Measurements from ENCODE around the gene HUNK. TPM values are rescaled to one million over a fixed set of nuclear protein-coding genes. Genes with fewer than 3 reads are reported as not detected.

Gene HUNK
- total RNA-seq, 3 donors from 2014 or later: 0.05 to 0.61 (median 0.05) TPM

DNA sequence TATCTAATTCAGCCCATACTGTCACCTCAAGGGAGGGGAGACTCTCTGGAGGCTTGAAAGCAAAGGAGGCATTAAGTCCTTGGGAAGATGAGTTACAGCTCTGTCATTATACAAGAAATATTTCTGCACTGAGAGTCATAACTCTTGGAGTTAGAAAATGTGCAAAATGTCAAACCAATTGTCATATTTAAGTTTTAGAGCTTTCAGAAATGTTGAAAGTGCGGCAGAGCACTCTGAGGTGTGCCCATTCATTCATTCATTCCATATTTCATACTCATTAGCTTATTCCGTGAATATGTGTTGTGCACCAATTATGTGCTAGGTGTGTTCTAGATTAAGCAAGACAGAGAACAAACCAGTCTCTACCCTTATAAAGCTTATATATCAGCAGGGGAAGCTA, 87.1 kb downstream of the HUNK start:
- H3K4me1 Mint-ChIP-seq (ENCODE audit: low read depth): peaks cover 3% of the 10 kb centered on the region
- H3K9me3 Mint-ChIP-seq: peaks cover 3% of the 10 kb centered on the region
- DNase-seq: no peak
- ATAC-seq: no peak
- no peak overlapping the region for H3K4me3 Mint-ChIP-seq
- H3K27me3 Mint-ChIP-seq (ENCODE audit: low read depth): peaks cover 6% of the 10 kb centered on the region
- H3K36me3 Mint-ChIP-seq (ENCODE audit: insufficient read depth): no peaks in the 10 kb centered on the region

DNA sequence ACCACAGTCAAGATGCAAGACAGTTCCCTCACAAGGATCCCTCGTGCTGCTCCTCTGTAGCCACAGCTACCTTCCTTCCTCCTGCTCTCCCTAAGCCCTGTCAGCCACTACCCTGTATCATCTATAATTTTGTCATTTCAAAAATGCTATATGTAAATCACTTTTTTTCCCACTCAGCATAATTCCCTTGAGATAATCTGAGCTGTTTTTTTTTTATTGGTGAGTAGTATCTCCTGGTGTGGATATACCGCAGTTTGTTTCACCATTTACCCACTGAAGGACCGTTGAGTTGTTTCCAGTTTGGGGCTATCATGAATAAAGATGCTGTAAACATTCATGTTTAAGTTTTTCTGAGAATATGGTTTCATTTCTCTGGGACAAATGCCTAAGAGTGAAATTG, 88.2 kb downstream of the HUNK start:
- peaks cover 9% of the 10 kb centered on the region for H3K27me3 Mint-ChIP-seq (ENCODE audit: low read depth)
- ATAC-seq (no peak), DNase-seq (no peak)
- no peak overlapping the region for H3K4me3 Mint-ChIP-seq
- no peaks in the 10 kb centered on the region for H3K36me3 Mint-ChIP-seq (ENCODE audit: insufficient read depth)
- H3K9me3 Mint-ChIP-seq: peaks cover 3% of the 10 kb centered on the region
- peaks cover 3% of the 10 kb centered on the region for H3K4me1 Mint-ChIP-seq (ENCODE audit: low read depth)

DNA sequence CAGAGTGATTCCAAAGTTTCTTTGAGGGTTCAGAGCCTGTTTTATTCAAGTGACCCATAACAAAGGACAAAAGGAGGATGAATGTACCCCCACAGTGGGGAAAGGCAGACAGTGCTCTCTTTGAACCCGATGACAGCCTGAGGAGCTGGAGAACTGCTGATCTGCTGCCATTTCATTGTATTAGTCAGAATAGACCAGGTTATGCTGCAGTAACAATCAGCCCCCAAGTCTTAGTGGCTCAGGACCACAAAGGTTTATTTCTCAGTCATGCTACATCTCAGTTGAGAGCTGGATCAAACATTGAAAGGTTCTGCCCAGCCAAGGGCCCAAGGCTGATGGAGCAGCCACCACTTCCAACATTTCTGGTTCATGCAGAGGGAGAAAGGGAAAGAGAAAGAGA, 88.9 kb downstream of the HUNK start:
- peaks cover 9% of the 10 kb centered on the region for H3K27me3 Mint-ChIP-seq (ENCODE audit: low read depth)
- peaks cover 3% of the 10 kb centered on the region for H3K9me3 Mint-ChIP-seq
- no peak for DNase-seq
- ATAC-seq: no peak
- no peak overlapping the region for H3K4me3 Mint-ChIP-seq
- no peaks in the 10 kb centered on the region for H3K36me3 Mint-ChIP-seq (ENCODE audit: insufficient read depth)
- peaks cover 3% of the 10 kb centered on the region for H3K4me1 Mint-ChIP-seq (ENCODE audit: low read depth)

DNA sequence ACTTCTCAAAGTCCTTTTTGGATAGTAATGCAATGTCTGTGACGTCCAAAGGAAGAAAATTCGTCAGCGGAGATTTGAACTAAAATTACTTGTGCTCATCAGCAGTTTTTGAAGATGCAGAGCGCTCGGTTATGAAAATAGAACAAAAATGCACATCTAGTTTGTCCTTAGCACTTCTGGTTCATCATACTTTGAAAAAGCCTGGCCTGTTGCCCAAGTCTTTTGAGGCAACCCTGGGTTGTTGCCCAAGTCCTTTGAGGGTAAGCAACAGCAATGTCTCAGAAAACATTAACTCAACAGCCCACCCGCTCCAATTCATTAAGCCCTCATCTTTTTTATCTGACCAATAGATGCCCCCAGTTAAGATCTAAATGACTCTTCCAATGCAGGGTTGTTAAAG, 91.9 kb downstream of the HUNK start:
- no peaks in the 10 kb centered on the region for H3K9me3 Mint-ChIP-seq
- DNase-seq (no peak), ATAC-seq (no peak)
- peaks cover 6% of the 10 kb centered on the region for H3K27me3 Mint-ChIP-seq (ENCODE audit: low read depth)
- no peaks in the 10 kb centered on the region for H3K36me3 Mint-ChIP-seq (ENCODE audit: insufficient read depth)
- H3K4me3 Mint-ChIP-seq: no peak overlapping the region
- no peaks in the 10 kb centered on the region for H3K4me1 Mint-ChIP-seq (ENCODE audit: low read depth)

DNA sequence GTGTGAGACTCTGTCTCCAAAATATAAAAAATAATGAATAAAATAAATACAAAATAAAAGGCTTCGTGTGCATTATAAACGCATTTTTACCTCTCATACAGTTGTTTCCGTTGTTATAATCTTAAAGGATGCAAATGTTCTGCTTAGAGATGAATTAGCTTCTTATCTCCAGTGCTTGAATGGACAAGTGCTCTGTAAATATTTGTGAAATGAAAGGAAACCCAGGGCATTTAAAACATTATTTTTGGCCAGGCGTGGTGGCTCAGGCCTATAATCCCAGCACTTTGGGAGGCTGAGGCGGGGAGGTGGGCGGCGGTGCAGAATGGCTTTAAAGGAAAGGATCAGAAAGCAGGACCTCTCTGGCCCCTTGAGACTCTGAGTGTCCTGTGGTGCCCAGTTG, 94.5 kb downstream of the HUNK start:
- peaks cover 4% of the 10 kb centered on the region for H3K27me3 Mint-ChIP-seq (ENCODE audit: low read depth)

DNA sequence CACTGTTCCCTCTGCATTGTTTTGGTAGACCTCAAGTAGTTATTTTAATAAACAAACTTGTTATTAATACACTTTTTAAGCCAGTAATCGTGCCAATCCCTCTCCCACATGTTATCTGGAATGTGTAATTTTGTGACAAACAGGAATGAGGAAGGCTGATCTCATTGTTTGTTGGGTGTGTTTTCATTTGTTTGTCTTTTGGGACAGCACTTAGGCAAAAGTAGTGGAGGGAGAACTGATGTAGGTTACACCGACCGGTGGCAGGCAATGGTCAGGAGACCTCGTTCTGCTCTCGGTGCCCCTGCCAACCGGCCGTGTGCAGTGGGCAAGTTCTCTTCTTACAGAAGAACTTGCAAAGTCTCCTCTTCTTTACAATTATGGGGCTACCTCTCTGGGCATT, 99.8 kb downstream of the HUNK start:
- Mint-ChIP-seq H3K9me3 (peaks cover 4% of the 10 kb centered on the region), H3K4me3 (no peak overlapping the region)

More for the DNA sequence above, 94.5 kb downstream of the HUNK start:
- ATAC-seq (no peak), DNase-seq (no peak)
- H3K4me1 Mint-ChIP-seq (ENCODE audit: low read depth): no peaks in the 10 kb centered on the region
- H3K9me3 Mint-ChIP-seq: no peaks in the 10 kb centered on the region
- no peaks in the 10 kb centered on the region for H3K36me3 Mint-ChIP-seq (ENCODE audit: insufficient read depth)
- no peak overlapping the region for H3K4me3 Mint-ChIP-seq

DNA sequence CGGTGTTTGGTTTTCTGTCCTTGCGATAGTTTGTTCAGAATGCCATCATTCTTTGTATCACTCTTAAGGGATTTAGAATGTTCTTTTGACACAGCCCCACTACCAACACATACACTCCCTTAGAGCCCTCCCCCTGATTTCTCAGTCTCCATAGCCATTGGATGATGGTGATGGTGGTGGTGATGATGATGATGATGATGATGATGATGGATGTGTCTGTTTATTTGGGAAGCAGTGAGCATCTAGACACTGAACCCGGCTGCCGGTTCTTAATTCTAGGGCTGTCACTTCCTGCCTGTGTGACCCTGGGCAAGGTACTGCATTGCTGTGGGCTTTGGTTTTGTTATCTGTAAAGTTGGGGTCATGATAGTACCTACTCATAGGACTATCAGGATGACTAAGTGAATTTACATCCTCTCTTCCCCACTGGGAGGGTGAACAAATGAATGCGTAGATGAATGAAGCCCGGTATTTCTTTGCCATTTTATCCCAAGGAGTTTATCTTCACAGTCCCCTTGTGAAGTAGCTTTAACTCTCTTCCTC, 100.7 kb downstream of the HUNK start:
- Mint-ChIP-seq H3K4me3 (no peak overlapping the region), H3K27me3 (ENCODE audit: low read depth) (peaks cover 9% of the 10 kb centered on the region), H3K36me3 (ENCODE audit: insufficient read depth) (no peaks in the 10 kb centered on the region), H3K9me3 (peaks cover 4% of the 10 kb centered on the region), H3K4me1 (ENCODE audit: low read depth) (peaks cover 15% of the 10 kb centered on the region)
- ATAC-seq (no peak), DNase-seq (no peak)

More for the DNA sequence above, 99.8 kb downstream of the HUNK start:
- DNase-seq: no peak
- peaks cover 9% of the 10 kb centered on the region for H3K27me3 Mint-ChIP-seq (ENCODE audit: low read depth)
- no peaks in the 10 kb centered on the region for H3K36me3 Mint-ChIP-seq (ENCODE audit: insufficient read depth)
- no peak for ATAC-seq
- peaks cover 15% of the 10 kb centered on the region for H3K4me1 Mint-ChIP-seq (ENCODE audit: low read depth)

DNA sequence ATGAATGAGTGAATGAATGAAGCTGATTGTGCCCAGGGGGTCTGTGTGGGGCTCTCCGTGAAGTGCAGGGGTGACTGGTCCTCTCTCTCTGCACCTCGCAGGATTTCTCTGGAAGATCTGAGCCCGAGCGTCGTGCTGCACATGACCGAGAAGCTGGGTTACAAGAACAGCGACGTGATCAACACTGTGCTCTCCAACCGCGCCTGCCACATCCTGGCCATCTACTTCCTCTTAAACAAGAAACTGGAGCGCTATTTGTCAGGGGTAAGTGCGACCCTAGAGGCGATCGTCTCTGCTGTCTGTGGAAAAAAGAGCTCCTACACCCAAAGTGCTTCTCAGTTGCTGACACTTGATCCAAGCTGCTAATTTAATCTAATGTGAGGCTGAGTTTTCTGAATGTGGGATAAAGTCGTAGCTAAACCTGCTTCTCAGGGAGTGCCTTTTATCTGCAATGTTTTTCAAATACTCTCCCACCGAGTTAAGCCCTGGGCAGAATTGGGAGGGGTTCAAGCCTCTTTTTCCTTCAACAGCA, 101.7 kb downstream of the HUNK start:
- ATAC-seq: peak in 1 of 2 donors; percentile 50
- peaks cover 9% of the 10 kb centered on the region for H3K27me3 Mint-ChIP-seq (ENCODE audit: low read depth)
- peaks cover 4% of the 10 kb centered on the region for H3K9me3 Mint-ChIP-seq
- no peak for DNase-seq
- no peaks in the 10 kb centered on the region for H3K36me3 Mint-ChIP-seq (ENCODE audit: insufficient read depth)
- H3K4me3 Mint-ChIP-seq: no peak overlapping the region
- peaks cover 15% of the 10 kb centered on the region for H3K4me1 Mint-ChIP-seq (ENCODE audit: low read depth)

DNA sequence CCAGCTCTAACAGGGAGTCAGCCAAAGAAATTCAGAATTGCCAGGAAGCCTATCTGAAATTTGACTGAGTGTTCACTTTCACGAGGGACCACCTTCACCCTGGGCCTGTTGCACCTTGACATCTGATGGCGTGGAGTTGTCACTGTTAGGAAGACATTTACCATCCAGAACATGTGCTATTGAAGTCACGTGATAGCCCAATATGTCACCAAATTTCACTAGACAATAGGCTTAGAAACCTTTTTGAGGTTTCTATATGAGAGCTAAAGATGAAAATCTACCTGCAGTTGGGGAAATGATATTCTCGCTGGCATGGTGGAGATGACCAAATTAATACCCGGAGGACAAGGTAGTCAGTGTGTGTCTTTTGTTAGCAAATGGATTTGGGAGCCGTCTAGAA, 102.7 kb downstream of the HUNK start:
- H3K27me3 Mint-ChIP-seq (ENCODE audit: low read depth): peaks cover 9% of the 10 kb centered on the region
- no peak overlapping the region for H3K4me3 Mint-ChIP-seq
- H3K4me1 Mint-ChIP-seq (ENCODE audit: low read depth): peaks cover 15% of the 10 kb centered on the region
- peaks cover 4% of the 10 kb centered on the region for H3K9me3 Mint-ChIP-seq
- no peak for ATAC-seq
- no peaks in the 10 kb centered on the region for H3K36me3 Mint-ChIP-seq (ENCODE audit: insufficient read depth)
- DNase-seq: no peak

DNA sequence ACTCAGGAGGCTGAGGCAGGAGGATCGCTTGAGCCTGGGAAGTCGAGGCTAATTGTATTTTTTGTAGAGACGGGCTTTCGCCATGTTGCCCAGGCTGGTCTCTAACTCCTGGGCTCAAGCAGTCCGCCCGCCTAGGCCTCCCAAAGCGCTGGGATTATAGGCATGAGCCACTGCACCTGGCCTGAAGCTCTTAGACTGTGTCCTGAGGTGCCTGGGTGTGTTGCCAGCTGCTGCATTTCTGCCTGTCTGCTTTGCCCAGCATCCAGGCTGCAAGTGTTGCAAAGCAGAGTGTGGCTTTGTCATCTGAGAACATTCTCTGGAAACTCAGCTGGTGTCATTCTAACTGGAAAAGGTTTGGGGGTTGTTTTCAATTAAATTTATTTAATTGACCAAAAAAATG, 105.0 kb downstream of the HUNK start:
- Mint-ChIP-seq H3K4me3 (no peak overlapping the region), H3K36me3 (ENCODE audit: insufficient read depth) (no peaks in the 10 kb centered on the region), H3K4me1 (ENCODE audit: low read depth) (peaks cover 15% of the 10 kb centered on the region), H3K27me3 (ENCODE audit: low read depth) (peaks cover 11% of the 10 kb centered on the region), H3K9me3 (peaks cover under 1% of the 10 kb centered on the region)
- no peak for DNase-seq
- ATAC-seq: no peak

DNA sequence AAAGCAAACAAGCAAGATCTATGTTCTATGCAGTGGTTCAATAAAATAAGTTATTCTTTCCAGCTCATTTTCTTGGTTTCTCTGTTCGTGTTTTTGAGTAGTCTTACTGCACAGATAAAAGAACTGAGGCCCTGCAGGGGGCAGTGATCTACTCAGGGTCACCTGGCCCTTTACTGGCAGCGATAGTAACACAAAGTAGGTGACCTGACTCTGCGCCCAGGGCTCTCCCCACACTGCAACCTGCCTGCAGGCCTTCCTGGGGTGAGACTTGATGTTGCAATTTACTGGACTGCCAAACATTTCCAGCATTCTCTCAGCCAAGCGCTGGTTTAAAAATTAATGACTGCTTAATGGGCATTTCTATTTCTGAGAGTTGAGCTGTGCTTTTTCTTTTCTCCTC, 110.3 kb downstream of the HUNK start:
- Mint-ChIP-seq H3K9me3 (peaks cover 3% of the 10 kb centered on the region), H3K4me1 (ENCODE audit: low read depth) (no peaks in the 10 kb centered on the region), H3K36me3 (ENCODE audit: insufficient read depth) (no peaks in the 10 kb centered on the region), H3K27me3 (ENCODE audit: low read depth) (peaks cover 3% of the 10 kb centered on the region), H3K4me3 (no peak overlapping the region)
- ATAC-seq (no peak), DNase-seq (no peak)

DNA sequence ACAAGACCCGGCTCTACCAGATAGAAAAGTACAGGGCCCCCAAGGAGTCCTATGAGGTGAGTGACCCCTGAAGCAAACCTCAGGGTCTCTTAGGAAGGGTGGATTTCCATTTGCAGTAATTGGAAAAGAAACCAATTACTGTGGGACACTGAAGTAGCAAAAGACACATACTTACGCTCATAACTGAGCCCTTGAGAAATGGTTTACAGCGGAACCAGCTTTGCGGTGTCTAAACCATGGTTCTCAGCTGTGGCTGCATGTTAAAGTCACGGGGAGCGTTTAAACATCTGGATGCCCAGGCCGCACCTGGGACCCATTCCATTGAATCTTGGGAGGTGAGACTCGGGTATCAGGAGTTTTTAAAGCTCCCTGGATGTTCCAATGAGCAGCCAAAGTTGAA, 110.7 kb downstream of the HUNK start:
- Mint-ChIP-seq H3K4me1 (ENCODE audit: low read depth) (no peaks in the 10 kb centered on the region), H3K4me3 (no peak overlapping the region), H3K36me3 (ENCODE audit: insufficient read depth) (no peaks in the 10 kb centered on the region), H3K9me3 (peaks cover 3% of the 10 kb centered on the region), H3K27me3 (ENCODE audit: low read depth) (peaks cover 3% of the 10 kb centered on the region)
- DNase-seq: no peak
- no peak for ATAC-seq

DNA sequence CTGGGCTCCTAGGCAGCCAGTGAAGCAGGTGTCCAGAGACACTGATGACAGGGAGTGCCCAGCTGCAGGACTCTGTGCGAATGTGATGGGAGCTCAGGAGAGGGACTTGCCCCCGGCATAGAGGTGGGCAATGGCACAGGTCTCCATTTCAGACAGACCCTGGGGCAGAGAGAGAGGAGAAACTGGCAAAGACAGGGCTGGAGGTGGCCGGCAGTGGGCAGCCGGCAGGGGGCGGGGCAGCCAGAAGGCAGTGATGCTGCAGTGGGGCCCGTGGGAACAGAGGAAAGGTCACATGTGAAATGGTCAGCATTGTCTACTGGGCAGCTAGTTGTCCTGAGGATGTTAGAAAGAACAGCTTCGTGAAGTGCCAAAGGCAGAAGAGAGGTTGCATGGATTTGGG, 112.6 kb downstream of the HUNK start:
- peaks cover 9% of the 10 kb centered on the region for H3K27me3 Mint-ChIP-seq (ENCODE audit: low read depth)
- ATAC-seq: no peak
- no peak for DNase-seq
- H3K4me3 Mint-ChIP-seq: no peak overlapping the region
- H3K4me1 Mint-ChIP-seq (ENCODE audit: low read depth): no peaks in the 10 kb centered on the region
- H3K36me3 Mint-ChIP-seq (ENCODE audit: insufficient read depth): no peaks in the 10 kb centered on the region
- H3K9me3 Mint-ChIP-seq: peaks cover 3% of the 10 kb centered on the region

DNA sequence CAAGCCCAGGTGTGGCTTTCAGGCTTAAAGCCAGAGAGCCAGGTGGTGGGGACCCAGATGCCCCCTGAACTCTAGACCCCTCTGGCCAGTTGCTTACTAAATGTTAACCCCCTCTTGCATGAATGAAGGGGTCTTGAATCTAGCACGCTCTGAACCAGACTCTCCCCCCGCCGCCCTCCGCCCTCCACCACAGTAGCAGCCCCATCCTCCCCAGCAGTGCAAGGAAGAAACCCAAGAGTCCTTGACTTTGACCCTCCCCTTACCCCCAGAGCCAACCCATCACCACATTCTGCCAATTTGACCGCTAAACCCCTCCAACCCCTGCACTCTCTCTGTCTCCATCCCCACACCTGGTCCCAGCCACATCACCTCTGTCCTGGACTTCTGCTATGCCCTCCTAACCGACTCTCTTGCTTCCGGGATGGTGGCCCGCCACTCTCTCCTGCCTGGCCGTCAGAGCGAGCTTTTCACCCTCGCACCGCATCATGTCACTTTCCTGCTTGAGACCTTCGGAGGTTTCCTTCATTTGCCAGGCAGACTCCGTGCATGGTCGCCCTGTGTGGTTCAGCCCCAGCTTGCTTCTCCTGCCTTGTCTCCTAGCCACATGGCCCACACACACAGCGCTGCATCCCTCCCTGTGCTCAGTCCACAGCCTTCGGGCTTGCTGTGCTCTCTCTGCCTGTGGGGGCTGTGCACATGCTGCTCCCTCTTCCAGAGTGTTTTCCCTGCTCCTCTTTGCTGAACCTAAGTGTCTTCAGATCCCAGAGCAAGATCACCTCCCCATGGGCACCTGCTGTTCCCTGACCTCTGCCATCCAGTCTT, 113.4 kb downstream of the HUNK start:
- ATAC-seq (peak in 1 of 2 donors; percentile 14), DNase-seq (no peak)
- H3K27me3 Mint-ChIP-seq (ENCODE audit: low read depth): peaks cover 9% of the 10 kb centered on the region
- H3K36me3 Mint-ChIP-seq (ENCODE audit: insufficient read depth): no peaks in the 10 kb centered on the region
- no peak overlapping the region for H3K4me3 Mint-ChIP-seq
- H3K4me1 Mint-ChIP-seq (ENCODE audit: low read depth): no peaks in the 10 kb centered on the region
- H3K9me3 Mint-ChIP-seq: peaks cover 3% of the 10 kb centered on the region

DNA sequence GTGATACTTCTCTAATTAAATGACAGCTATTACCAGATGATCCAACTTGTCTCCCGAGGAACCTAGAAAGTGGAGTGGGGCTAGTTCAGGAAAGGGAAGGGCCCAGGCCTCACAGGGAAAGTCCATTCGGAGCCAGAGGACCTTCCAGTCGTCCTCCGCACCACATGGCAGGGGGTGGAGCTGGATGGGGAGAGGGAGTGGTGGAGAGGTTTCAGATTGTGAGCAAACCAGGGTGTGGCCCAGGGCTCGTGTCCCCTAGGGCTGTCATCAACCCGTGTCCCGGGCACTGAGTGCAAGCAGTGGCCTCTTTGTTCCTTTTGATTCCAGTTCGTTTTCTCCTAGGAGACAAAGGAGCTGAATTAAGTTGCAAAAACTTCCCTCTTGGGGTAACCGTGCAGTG, 114.9 kb downstream of the HUNK start:
- ATAC-seq (no peak), DNase-seq (no peak)
- peaks cover 8% of the 10 kb centered on the region for H3K27me3 Mint-ChIP-seq (ENCODE audit: low read depth)
- H3K36me3 Mint-ChIP-seq (ENCODE audit: insufficient read depth): no peaks in the 10 kb centered on the region
- H3K4me3 Mint-ChIP-seq: no peak overlapping the region
- H3K9me3 Mint-ChIP-seq: peaks cover 3% of the 10 kb centered on the region
- no peaks in the 10 kb centered on the region for H3K4me1 Mint-ChIP-seq (ENCODE audit: low read depth)
